Activated CD8-positive, alpha-beta memory T cell treated with anti-CD3 and anti-CD28 coated beads, Interleukin-2, amount 50 U/mL, for 48 hours (primary cell): ENCODE measurements around the gene ZNRF1.
"Not testable (repeated sequence)": the region's sequence is repeated elsewhere in the genome, so short reads cannot be mapped to it uniquely, and the experiment has no call there.

ENCODE experiments used
- DNase-seq: peaks from one replicate; pipeline ENCODE4 v3.0.0-alpha.2; 2020

The ZNRF1 gene

GRCh38 chr16:74998481-74999218 is at the start of gene ZNRF1:
Gene ZNRF1, plus strand, starts transcription at chr16:74999024. Its CDS starts 648 bp downstream, at chr16:74999672.
- DNase-seq = peak; percentile 92

- no peak for DNase-seq
Observed at GRCh38 chr16:74949309-74949708, 49.5 kb upstream of the ZNRF1 start.

GRCh38 chr16:74950511-74950910 is 48.3 kb upstream of the ZNRF1 start:
- DNase-seq = no peak

GRCh38 chr16:74951206-74951605 is 47.6 kb upstream of the ZNRF1 start:
- peak; percentile 22 for DNase-seq

- peak; percentile 1 for DNase-seq
Observed at GRCh38 chr16:74951681-74952080, 47.1 kb upstream of the ZNRF1 start.

GRCh38 chr16:74954763-74955162 is 44.1 kb upstream of the ZNRF1 start:
- no peak for DNase-seq

- DNase-seq = no peak
Observed at GRCh38 chr16:74973304-74973703, 25.5 kb upstream of the ZNRF1 start.

- no peak for DNase-seq
Observed at GRCh38 chr16:74975591-74975990, 23.2 kb upstream of the ZNRF1 start.

GRCh38 chr16:74982256-74982655 is 16.6 kb upstream of the ZNRF1 start:
- no peak for DNase-seq

GRCh38 chr16:74984194-74984528 is 14.7 kb upstream of the ZNRF1 start:
- no peak for DNase-seq

GRCh38 chr16:74984529-74985296 is 14.1 kb upstream of the ZNRF1 start, which contains the start of gene WDR59:
Gene WDR59, minus strand, starts transcription at chr16:74985123. Its CDS starts 106 bp downstream, at chr16:74985017.
- DNase-seq = peak; percentile 96

GRCh38 chr16:74987027-74987681 is 11.7 kb upstream of the ZNRF1 start:
- DNase-seq = no peak

GRCh38 chr16:74989864-74990263 is 9.0 kb upstream of the ZNRF1 start:
- not testable (repeated sequence) for DNase-seq

- DNase-seq = no peak
Observed at GRCh38 chr16:74990832-74991231, 8.0 kb upstream of the ZNRF1 start.

GRCh38 chr16:74991268-74991592 is 7.6 kb upstream of the ZNRF1 start:
- no peak for DNase-seq

- DNase-seq = no peak
Observed at GRCh38 chr16:74991593-74992403, 7.0 kb upstream of the ZNRF1 start.

- DNase-seq = no peak
Observed at GRCh38 chr16:74995986-74996385, 2.8 kb upstream of the ZNRF1 start.

- no peak for DNase-seq
Observed at GRCh38 chr16:74997042-74997491, 1.8 kb upstream of the ZNRF1 start.

GRCh38 chr16:74999219-74999608 is 390 bp downstream of the ZNRF1 start:
- peak; percentile 61 for DNase-seq

- peak; percentile 79 for DNase-seq
Observed at GRCh38 chr16:74999609-75000480, 1.0 kb downstream of the ZNRF1 start.

GRCh38 chr16:75000481-75001081 is 1.8 kb downstream of the ZNRF1 start:
- no peak for DNase-seq
